PC-9 (cell line): ENCODE data around the gene COA8. TPM values are rescaled to one million over a fixed set of nuclear protein-coding genes. Genes with fewer than 3 reads are reported as not detected.
"Not testable (repeated sequence)": the region's sequence is repeated elsewhere in the genome, so short reads cannot be mapped to it uniquely, and the experiment has no call there.

Experiments used
- BruUV-seq: library from RNA; stranded (reverse); fragments of 400-500 nt; replicated peaks from 2 replicates; lab custom pipeline; 2021; lab: Mats Ljungman, UMichigan
- CTCF ChIA-PET: fragments of 300-600 bp; sonication (Branson Sonifier 250); formaldehyde crosslinking; loops from one replicate; lab custom pipeline; 2022; ENCODE audit warnings: antibody characterized with exemption; lab: Charles Lee
- POLR2A ChIA-PET: fragments of 300-600 bp; sonication (Branson Sonifier 250); formaldehyde crosslinking; loops from one replicate; lab custom pipeline; 2022; ENCODE audit warnings: antibody characterized with exemption; ENCODE audit not compliant: unreplicated experiment; lab: Charles Lee
- DNase-seq, 2 experiments: peaks; one replicate each; pipeline versions ENCODE4 v3.0.0 to v3.0.0-alpha.2; 2015 to 2022; ENCODE audit warnings: mixed read lengths in 1 of 2
- H2AFZ ChIP-seq: fragments of 200-600 bp; sonication (generic); 2 replicates; pipeline ENCODE4 v1.8.1; 2017; ENCODE audit warnings: antibody characterized with exemption
- H3F3A ChIP-seq: fragments of 200-600 bp; sonication (generic); 2 replicates; pipeline ENCODE4 v1.8.1; 2017; ENCODE audit warnings: antibody characterized with exemption, mild to moderate bottlenecking, low read depth; ENCODE audit not compliant: insufficient read depth
- H3K27ac ChIP-seq: fragments of 200-600 bp; sonication (generic); 2 replicates; pipeline ENCODE4 v1.6.1; 2016; ENCODE audit warnings: mixed run types
- H3K27me3 ChIP-seq: fragments of 200-600 bp; sonication (generic); 2 replicates; pipeline ENCODE4 v1.6.1; 2016; ENCODE audit warnings: low read depth, mixed run types; ENCODE audit not compliant: insufficient read depth
- H3K36me3 ChIP-seq: fragments of 200-600 bp; sonication (generic); 2 replicates; pipeline ENCODE4 v1.6.1; 2016; ENCODE audit warnings: low read depth, mixed run types
- H3K4me1 ChIP-seq: fragments of 200-600 bp; sonication (generic); replicated peaks from 2 replicates; pipeline ENCODE4 v1.6.1; 2016; ENCODE audit warnings: mixed run types; ENCODE audit not compliant: insufficient read depth
- H3K4me2 ChIP-seq: fragments of 200-600 bp; sonication (generic); 2 replicates; pipeline ENCODE4 v1.6.1; 2017; ENCODE audit warnings: mixed run types
- H3K4me3 ChIP-seq: fragments of 200-600 bp; sonication (generic); 2 replicates; pipeline ENCODE4 v1.6.1; 2016; ENCODE audit warnings: mixed run types
- H3K79me2 ChIP-seq: fragments of 200-600 bp; sonication (generic); 2 replicates; pipeline ENCODE4 v1.6.1; 2017; ENCODE audit warnings: low read depth, mixed run types
- H3K9me2 ChIP-seq: fragments of 200-600 bp; sonication (generic); 2 replicates; pipeline ENCODE4 v1.8.1; 2017; ENCODE audit warnings: mild to moderate bottlenecking; ENCODE audit not compliant: insufficient read depth
- H3K9me3 ChIP-seq: fragments of 200-600 bp; sonication (generic); 2 replicates; pipeline ENCODE4 v1.8.1; 2016; ENCODE audit warnings: low read depth; ENCODE audit not compliant: insufficient read depth
- H4K20me1 ChIP-seq: fragments of 200-600 bp; sonication (generic); 2 replicates; pipeline ENCODE4 v1.8.1; 2017; ENCODE audit not compliant: insufficient read depth
- EZH2 ChIP-seq: fragments of 200-600 bp; sonication (generic); IDR thresholded peaks from 2 replicates; pipeline ENCODE4 v1.8.0; 2017; ENCODE audit warnings: antibody characterized with exemption, low read depth
- intact Hi-C: fragments of 100-400 bp; cut with micrococcal nuclease; formaldehyde crosslinking; loops from one replicate; pipeline ENCODE4 v1.10.0; 2022; ENCODE audit not compliant: unreplicated experiment
- total RNA-seq: library from RNA; stranded (reverse); gene quantifications from 2 replicates; pipeline ENCODE4 v1.2.3, GENCODE V29; 2021
- TF ChIP-seq, protein P1 (sequence below): fragments of 200-600 bp; sonication (generic); conservative IDR thresholded peaks from 2 replicates; pipeline ENCODE4 v1.6.1; 2017; ENCODE audit warnings: mixed run types, antibody characterized with exemption, mild to moderate bottlenecking, moderate library complexity

The COA8 gene
- total RNA-seq, 1 experiment from 2014 or later, result 101 TPM

DNA sequence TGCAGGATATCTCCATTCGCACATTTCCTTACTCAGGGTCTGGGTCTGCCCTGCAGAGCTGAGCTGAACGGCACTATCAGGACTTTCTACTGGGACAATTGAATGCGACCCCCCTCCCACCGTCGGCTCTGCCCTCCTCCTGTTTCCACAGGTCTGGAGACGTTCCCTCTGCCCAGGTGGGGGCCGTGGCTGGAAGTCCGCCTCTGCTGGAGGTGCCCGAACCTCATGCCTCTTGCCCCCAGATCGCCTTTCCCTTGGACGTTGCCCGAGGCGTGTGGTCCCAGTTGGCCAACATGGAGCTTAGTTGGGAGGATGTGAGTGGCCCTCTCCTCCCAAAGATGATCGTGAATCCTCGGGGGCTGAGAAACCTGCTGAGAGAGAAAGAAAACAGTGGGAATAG lies 45.1 kb downstream of the COA8 start:
- ChIA-PET CTCF (interaction anchor here (0.6 kb wide), 1 partner anchor 72 kb away, joined by 4 read pairs; no protein-coding TSS in a partner anchor), POLR2A (no interaction called here)
- Histone ChIP-seq H3K27me3 (no peaks in the 10 kb centered on the region), H4K20me1 (no peaks in the 10 kb centered on the region), H3F3A (no peaks in the 10 kb centered on the region), H3K27ac (no peak overlapping the region), H3K4me3 (no peak overlapping the region), H3K36me3 (no peaks in the 10 kb centered on the region), H2AFZ (no peak overlapping the region), H3K9me2 (no peaks in the 10 kb centered on the region), H3K9me3 (peaks cover 16% of the 10 kb centered on the region), H3K4me2 (no peak overlapping the region), H3K4me1 (no peaks in the 10 kb centered on the region), H3K79me2 (no peaks in the 10 kb centered on the region)
- intact Hi-C loops, result no loop called here
- DNase-seq, result no peak
- TF ChIP-seq, protein P1, sequence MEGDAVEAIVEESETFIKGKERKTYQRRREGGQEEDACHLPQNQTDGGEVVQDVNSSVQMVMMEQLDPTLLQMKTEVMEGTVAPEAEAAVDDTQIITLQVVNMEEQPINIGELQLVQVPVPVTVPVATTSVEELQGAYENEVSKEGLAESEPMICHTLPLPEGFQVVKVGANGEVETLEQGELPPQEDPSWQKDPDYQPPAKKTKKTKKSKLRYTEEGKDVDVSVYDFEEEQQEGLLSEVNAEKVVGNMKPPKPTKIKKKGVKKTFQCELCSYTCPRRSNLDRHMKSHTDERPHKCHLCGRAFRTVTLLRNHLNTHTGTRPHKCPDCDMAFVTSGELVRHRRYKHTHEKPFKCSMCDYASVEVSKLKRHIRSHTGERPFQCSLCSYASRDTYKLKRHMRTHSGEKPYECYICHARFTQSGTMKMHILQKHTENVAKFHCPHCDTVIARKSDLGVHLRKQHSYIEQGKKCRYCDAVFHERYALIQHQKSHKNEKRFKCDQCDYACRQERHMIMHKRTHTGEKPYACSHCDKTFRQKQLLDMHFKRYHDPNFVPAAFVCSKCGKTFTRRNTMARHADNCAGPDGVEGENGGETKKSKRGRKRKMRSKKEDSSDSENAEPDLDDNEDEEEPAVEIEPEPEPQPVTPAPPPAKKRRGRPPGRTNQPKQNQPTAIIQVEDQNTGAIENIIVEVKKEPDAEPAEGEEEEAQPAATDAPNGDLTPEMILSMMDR, result no peak
- TF ChIP-seq EZH2, result no peak
- BruUV-seq, result no TSS peak

DNA sequence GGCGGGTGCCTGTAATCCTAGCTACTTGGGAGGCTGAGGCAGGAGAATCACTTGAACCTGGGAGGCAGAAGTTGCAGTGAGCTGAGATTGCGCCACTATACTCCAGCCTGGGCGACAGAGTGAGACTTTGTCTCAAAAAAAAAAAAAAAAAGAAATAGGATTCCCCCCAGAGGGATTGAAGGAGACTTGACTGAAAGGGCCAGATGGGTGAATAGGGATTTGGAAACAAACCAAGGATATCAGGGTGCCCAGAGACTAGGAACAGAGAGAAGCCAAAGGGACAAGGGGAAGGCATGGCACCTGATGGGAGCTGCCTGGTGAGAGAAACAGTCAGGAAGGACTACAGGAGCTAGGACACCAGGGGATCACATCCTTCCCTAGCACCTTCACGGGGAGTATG lies 46.3 kb downstream of the COA8 start:
- BruUV-seq, H3K4me1 ChIP-seq, CTCF ChIA-PET, H4K20me1 ChIP-seq, H3K27ac ChIP-seq, H3K4me3 ChIP-seq, H2AFZ ChIP-seq, POLR2A ChIA-PET, DNase-seq, H3K79me2 ChIP-seq, H3K4me2 ChIP-seq, H3K9me2 ChIP-seq, H3K36me3 ChIP-seq, H3K27me3 ChIP-seq, intact Hi-C loops, H3F3A ChIP-seq: not testable (repeated sequence)
- H3K9me3 ChIP-seq, result peaks cover 16% of the 10 kb centered on the region

DNA sequence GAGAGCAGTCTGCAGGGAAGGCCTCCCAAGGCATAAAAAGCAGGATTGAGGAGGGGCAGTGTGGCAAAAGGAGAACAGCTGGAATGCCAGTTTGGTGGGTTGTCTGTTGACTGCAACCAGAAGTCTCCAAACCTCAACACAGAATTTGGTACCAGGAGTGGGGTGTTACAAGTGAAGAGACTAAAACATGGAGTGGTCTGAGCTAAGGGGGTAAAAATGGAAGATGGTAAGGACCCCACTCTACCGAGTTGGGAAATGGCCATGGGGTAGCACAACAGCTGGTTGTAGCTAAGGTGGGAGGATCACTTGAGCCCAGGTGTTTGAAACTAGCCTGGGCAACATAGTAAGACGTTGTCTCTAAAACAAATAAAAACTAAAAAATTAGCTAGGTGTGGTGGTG lies 48.5 kb downstream of the COA8 start:
- CTCF ChIA-PET, result interaction anchor here (1.1 kb wide), 1 partner anchor 17 kb away, joined by 3 read pairs; no protein-coding TSS in a partner anchor
- intact Hi-C loops, result no loop called here
- no peak for TF ChIP-seq EZH2
- TF ChIP-seq, protein P1, result no peak

DNA sequence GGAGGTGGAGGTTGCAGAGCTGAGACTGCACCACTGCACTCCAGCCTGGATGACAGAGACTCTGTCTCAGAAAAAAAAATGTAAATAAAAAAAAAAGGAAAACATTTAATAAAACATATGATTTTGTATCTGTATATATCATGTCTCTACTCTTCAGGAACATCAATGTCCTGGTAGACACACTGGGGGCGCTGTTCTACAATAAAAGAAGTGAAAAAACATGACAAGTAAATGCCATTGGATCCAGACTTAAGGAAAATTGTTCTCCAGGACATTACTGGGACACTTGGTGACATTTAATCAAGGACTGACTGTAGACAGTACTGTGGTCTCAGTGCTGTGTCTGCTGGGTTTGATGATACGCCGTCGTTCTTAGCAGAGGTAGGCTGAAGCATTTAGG lies 50.8 kb downstream of the COA8 start:
- H3F3A ChIP-seq, result no peaks in the 10 kb centered on the region
- H3K4me1 ChIP-seq, result no peaks in the 10 kb centered on the region
- peaks cover 16% of the 10 kb centered on the region for H3K9me3 ChIP-seq
- peak; percentile 36 to 73 for DNase-seq
- H3K79me2 ChIP-seq, result no peaks in the 10 kb centered on the region
- TF ChIP-seq, protein P1, result peak; percentile 96
- TF ChIP-seq EZH2, result no peak
- intact Hi-C loops, result no loop called here
- no peak overlapping the region for H2AFZ ChIP-seq
- no TSS peak for BruUV-seq
- no peaks in the 10 kb centered on the region for H3K27me3 ChIP-seq
- H3K36me3 ChIP-seq, result no peaks in the 10 kb centered on the region
- POLR2A ChIA-PET, result no interaction called here
- no peak overlapping the region for H3K4me2 ChIP-seq
- H3K4me3 ChIP-seq, result no peak overlapping the region
- no peaks in the 10 kb centered on the region for H4K20me1 ChIP-seq
- no peaks in the 10 kb centered on the region for H3K9me2 ChIP-seq
- CTCF ChIA-PET, result interaction anchor here (0.6 to 1.2 kb wide), 6 partner anchors 9 to 195 kb away, joined by 3 to 7 read pairs (median 4); no protein-coding TSS in a partner anchor
- no peak overlapping the region for H3K27ac ChIP-seq

More for the DNA sequence above, 48.5 kb downstream of the COA8 start:
- Histone ChIP-seq H3K4me2 (no peak overlapping the region), H3F3A (no peaks in the 10 kb centered on the region), H4K20me1 (no peaks in the 10 kb centered on the region), H3K9me2 (no peaks in the 10 kb centered on the region), H3K36me3 (no peaks in the 10 kb centered on the region), H3K9me3 (peaks cover 16% of the 10 kb centered on the region), H3K27me3 (no peaks in the 10 kb centered on the region), H3K79me2 (no peaks in the 10 kb centered on the region), H3K4me1 (no peaks in the 10 kb centered on the region), H3K27ac (no peak overlapping the region), H3K4me3 (no peak overlapping the region), H2AFZ (no peak overlapping the region)
- POLR2A ChIA-PET, result no interaction called here
- no peak for DNase-seq
- no TSS peak for BruUV-seq
